BE2C (cell line): ENCODE measurements around the gene AKAP13.

Experiments used
- DNase-seq: peaks from one replicate; pipeline ENCODE4 v3.0.0-alpha.2; 2020
- H3K27me3 ChIP-seq: fragments of 250-450 bp; sonication (Bioruptor Pico); 2 replicates; pipeline ENCODE4 v1.5.1; 2020; ENCODE audit warnings: mild to moderate bottlenecking
- H3K36me3 ChIP-seq: fragments of 250-450 bp; sonication (Bioruptor Pico); 2 replicates; pipeline ENCODE4 v1.5.1; 2020; ENCODE audit warnings: mild to moderate bottlenecking
- H3K4me1 ChIP-seq: fragments of 250-450 bp; sonication (Bioruptor Pico); 2 replicates; pipeline ENCODE4 v1.5.1; 2020
- H3K4me3 ChIP-seq: 2 replicates; pipeline ENCODE4 v1.5.1; 2011; ENCODE audit warnings: low read depth, low read length
- H3K9me3 ChIP-seq: fragments of 250-450 bp; sonication (Bioruptor Pico); 2 replicates; pipeline ENCODE4 v1.5.1; 2020
- CTCF ChIP-seq: IDR thresholded peaks from 2 replicates; pipeline ENCODE4 v1.5.1; 2012; ENCODE audit warnings: mild to moderate bottlenecking, low read depth, low read length

Gene AKAP13

GRCh38 chr15:85694091-85694490 lies 313.7 kb downstream of the AKAP13 start:
- TF ChIP-seq CTCF, result no peak
- Histone ChIP-seq H3K36me3 (peaks cover 17% of the 10 kb centered on the region; the same call in 1 of the 2 replicates), H3K4me3 (no peak overlapping the region), H3K4me1 (no peaks in the 10 kb centered on the region), H3K9me3 (no peaks in the 10 kb centered on the region), H3K27me3 (no peaks in the 10 kb centered on the region)
- no peak for DNase-seq

- Histone ChIP-seq H3K36me3 (peaks cover 4% of the 10 kb centered on the region; the same call in 1 of the 2 replicates), H3K4me3 (no peak overlapping the region), H3K9me3 (no peaks in the 10 kb centered on the region), H3K27me3 (no peaks in the 10 kb centered on the region), H3K4me1 (no peaks in the 10 kb centered on the region)
- no peak for DNase-seq
- no peak for TF ChIP-seq CTCF
These were observed 320.4 kb downstream of the AKAP13 start for GRCh38 chr15:85700767-85701166.

- no peaks in the 10 kb centered on the region for H3K27me3 ChIP-seq
- H3K4me1 ChIP-seq, result no peaks in the 10 kb centered on the region
- no peak for DNase-seq
- no peak overlapping the region for H3K4me3 ChIP-seq
- H3K9me3 ChIP-seq, result no peaks in the 10 kb centered on the region
- TF ChIP-seq CTCF, result no peak
- H3K36me3 ChIP-seq, result peaks cover 4% of the 10 kb centered on the region; the same call in 1 of the 2 replicates
These were observed 322.1 kb downstream of the AKAP13 start for GRCh38 chr15:85702321-85703101.

GRCh38 chr15:85704066-85704465 lies 323.7 kb downstream of the AKAP13 start:
- H3K27me3 ChIP-seq, result no peaks in the 10 kb centered on the region
- H3K36me3 ChIP-seq, result peaks cover 11% of the 10 kb centered on the region; the same call in 1 of the 2 replicates
- TF ChIP-seq CTCF, result no peak
- H3K4me1 ChIP-seq, result no peaks in the 10 kb centered on the region
- no peak for DNase-seq
- no peak overlapping the region for H3K4me3 ChIP-seq
- no peaks in the 10 kb centered on the region for H3K9me3 ChIP-seq

GRCh38 chr15:85704720-85705429 lies 324.5 kb downstream of the AKAP13 start:
- no peak for TF ChIP-seq CTCF
- Histone ChIP-seq H3K4me3 (no peak overlapping the region), H3K36me3 (peaks cover 11% of the 10 kb centered on the region; the same call in 1 of the 2 replicates), H3K27me3 (no peaks in the 10 kb centered on the region), H3K4me1 (no peaks in the 10 kb centered on the region), H3K9me3 (no peaks in the 10 kb centered on the region)
- no peak for DNase-seq
